Upper lobe of right lung (tissue), 1 donor: ENCODE results near the gene GABRD. TPM values are rescaled to one million over a fixed set of nuclear protein-coding genes. Genes with fewer than 3 reads are reported as not detected.

ENCODE experiments used
- ATAC-seq: fragments of 200-7000 bp; cut with Tn5 transposase; one replicate; pipeline ENCODE4 v1.9.1; 2020; ENCODE audit warnings: mild to moderate bottlenecking, moderate library complexity
- DNase-seq: peaks from one replicate; pipeline ENCODE4 v3.0.0-alpha.2; 2020
- H3K27ac ChIP-seq: fragments of 200-600 bp; one replicate; pipeline ENCODE4 v1.8.0; 2022
- H3K27me3 ChIP-seq: fragments of 200-600 bp; one replicate; pipeline ENCODE4 v1.8.0; 2022; ENCODE audit warnings: mild to moderate bottlenecking
- H3K36me3 ChIP-seq: fragments of 200-600 bp; one replicate; pipeline ENCODE4 v1.8.0; 2022
- H3K4me1 ChIP-seq: fragments of 200-600 bp; one replicate; pipeline ENCODE4 v1.8.0; 2022
- H3K4me3 ChIP-seq: fragments of 200-600 bp; one replicate; pipeline ENCODE4 v1.8.0; 2022; ENCODE audit warnings: mild to moderate bottlenecking
- H3K9me3 ChIP-seq: fragments of 200-600 bp; one replicate; pipeline ENCODE4 v1.8.0; 2022
- intact Hi-C: fragments of 100-400 bp; cut with DNase I; formaldehyde crosslinking; loops from one replicate; pipeline ENCODE4 v1.11.0; 2022
- total RNA-seq: library from RNA; stranded (reverse); fragmentation: NEBNext Ultra II Directional; extraction: Animal tissue kit (Norgen Biotek cat#: 25700); gene quantifications from one replicate; pipeline ENCODE4 v1.2.1, GENCODE V29; 2021
- TF ChIP-seq, protein P1 (sequence below): fragments of 200-600 bp; IDR thresholded peaks from one replicate; pipeline ENCODE4 v1.8.0; 2022; ENCODE audit warnings: antibody characterized with exemption
- donor health status: DM: no; HTN: yes; CAD: no; lungs with severe emphysema.

Gene GABRD
- total RNA-seq, 1 donor from 2014 or later = 2.9 TPM

- H3K9me3 ChIP-seq = no peaks in the 10 kb centered on the region
- no peak for DNase-seq
- no peak overlapping the region for H3K4me3 ChIP-seq
- H3K27ac ChIP-seq = no peak overlapping the region
- H3K4me1 ChIP-seq = no peaks in the 10 kb centered on the region
- no peak for ATAC-seq
- TF ChIP-seq, protein P1, sequence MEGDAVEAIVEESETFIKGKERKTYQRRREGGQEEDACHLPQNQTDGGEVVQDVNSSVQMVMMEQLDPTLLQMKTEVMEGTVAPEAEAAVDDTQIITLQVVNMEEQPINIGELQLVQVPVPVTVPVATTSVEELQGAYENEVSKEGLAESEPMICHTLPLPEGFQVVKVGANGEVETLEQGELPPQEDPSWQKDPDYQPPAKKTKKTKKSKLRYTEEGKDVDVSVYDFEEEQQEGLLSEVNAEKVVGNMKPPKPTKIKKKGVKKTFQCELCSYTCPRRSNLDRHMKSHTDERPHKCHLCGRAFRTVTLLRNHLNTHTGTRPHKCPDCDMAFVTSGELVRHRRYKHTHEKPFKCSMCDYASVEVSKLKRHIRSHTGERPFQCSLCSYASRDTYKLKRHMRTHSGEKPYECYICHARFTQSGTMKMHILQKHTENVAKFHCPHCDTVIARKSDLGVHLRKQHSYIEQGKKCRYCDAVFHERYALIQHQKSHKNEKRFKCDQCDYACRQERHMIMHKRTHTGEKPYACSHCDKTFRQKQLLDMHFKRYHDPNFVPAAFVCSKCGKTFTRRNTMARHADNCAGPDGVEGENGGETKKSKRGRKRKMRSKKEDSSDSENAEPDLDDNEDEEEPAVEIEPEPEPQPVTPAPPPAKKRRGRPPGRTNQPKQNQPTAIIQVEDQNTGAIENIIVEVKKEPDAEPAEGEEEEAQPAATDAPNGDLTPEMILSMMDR = no peak
- no peaks in the 10 kb centered on the region for H3K27me3 ChIP-seq
- intact Hi-C loops = no loop called here
- H3K36me3 ChIP-seq = no peaks in the 10 kb centered on the region
Measured at GRCh38 chr1:1972976-1973715, 46.0 kb upstream of the GABRD start.

DNA sequence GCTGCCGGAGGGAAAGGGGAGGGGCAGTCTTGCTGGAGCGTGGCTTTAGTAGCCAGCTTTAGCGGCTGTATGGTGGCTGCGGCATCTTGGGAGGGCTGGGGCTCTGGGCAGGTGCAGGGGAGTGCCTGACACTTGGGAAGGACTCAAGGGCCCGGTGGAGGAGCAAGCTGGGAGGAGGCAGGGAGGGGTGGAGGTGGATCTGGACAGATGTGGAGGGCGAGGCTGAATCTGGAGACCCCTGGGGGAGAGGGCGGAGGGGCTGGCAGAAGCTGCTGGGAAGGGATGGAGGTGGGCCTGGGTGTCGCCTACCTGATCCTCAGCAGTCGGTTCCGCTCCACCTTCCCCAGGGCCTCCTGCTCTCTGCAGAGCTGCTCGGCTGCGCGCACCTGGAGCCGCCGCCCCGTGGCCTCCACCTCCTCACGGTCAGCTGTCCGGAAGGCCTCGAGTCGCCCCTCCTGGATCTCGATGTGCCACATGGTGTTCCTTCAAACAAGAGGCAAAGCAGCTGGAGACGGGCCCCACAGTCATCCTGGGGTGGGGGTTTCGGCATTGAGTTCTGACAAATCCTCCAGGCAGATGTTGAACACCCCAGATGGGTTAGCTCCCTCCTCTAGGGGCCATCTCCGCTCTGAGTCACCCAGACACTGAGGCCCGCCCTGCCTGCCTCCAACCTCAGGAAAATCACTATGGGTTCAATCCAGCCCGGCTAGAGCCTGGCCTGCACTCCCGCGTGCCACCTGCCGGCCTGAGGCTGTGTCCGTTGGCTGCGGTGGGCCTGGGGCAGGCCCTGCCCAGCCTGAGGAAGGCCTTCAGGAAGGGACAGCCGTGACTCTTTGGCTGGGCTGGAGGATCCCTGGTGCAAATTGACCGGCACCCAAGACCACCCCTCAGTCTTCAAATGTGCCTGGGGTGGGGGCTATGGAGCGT lies 45.2 kb upstream of the GABRD start:
- Histone ChIP-seq H3K27me3 (no peaks in the 10 kb centered on the region), H3K4me1 (no peaks in the 10 kb centered on the region), H3K9me3 (no peaks in the 10 kb centered on the region), H3K27ac (no peak overlapping the region), H3K36me3 (no peaks in the 10 kb centered on the region), H3K4me3 (no peak overlapping the region)
- ATAC-seq = no peak
- TF ChIP-seq, protein P1 = no peak
- intact Hi-C loops = no loop called here
- DNase-seq = no peak

DNA sequence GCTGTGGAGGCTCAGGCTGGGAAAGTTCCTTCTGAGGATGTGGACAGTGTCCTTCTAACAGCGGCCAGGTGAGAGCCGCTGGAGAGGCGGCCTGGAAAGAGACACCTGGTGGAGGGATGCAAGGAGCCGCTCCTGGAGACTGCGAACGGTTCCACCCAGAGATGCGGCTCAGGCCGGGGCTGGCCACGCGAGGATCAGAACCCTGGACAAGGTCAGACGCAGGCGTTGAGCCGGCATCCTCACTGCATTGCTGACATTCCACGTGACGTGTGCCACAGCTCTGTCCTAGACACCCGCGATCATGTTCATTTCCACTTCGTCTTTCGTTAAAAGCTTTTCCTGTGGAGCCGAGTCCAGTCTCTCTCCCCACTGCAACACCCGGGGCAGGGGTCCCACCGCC lies 44.3 kb upstream of the GABRD start:
- ATAC-seq = no peak
- no peaks in the 10 kb centered on the region for H3K9me3 ChIP-seq
- TF ChIP-seq, protein P1 = no peak
- H3K27ac ChIP-seq = no peak overlapping the region
- no peaks in the 10 kb centered on the region for H3K27me3 ChIP-seq
- intact Hi-C loops = no loop called here
- no peaks in the 10 kb centered on the region for H3K36me3 ChIP-seq
- H3K4me1 ChIP-seq = no peaks in the 10 kb centered on the region
- H3K4me3 ChIP-seq = no peak overlapping the region
- DNase-seq = no peak

- DNase-seq (no peak), ATAC-seq (no peak)
- no peaks in the 10 kb centered on the region for H3K4me1 ChIP-seq
- no peaks in the 10 kb centered on the region for H3K36me3 ChIP-seq
- no peak overlapping the region for H3K4me3 ChIP-seq
- intact Hi-C loops = no loop called here
- no peak overlapping the region for H3K27ac ChIP-seq
- TF ChIP-seq, protein P1 = no peak
- no peaks in the 10 kb centered on the region for H3K27me3 ChIP-seq
- H3K9me3 ChIP-seq = no peaks in the 10 kb centered on the region
Measured at GRCh38 chr1:1975535-1975934, 43.6 kb upstream of the GABRD start.

DNA sequence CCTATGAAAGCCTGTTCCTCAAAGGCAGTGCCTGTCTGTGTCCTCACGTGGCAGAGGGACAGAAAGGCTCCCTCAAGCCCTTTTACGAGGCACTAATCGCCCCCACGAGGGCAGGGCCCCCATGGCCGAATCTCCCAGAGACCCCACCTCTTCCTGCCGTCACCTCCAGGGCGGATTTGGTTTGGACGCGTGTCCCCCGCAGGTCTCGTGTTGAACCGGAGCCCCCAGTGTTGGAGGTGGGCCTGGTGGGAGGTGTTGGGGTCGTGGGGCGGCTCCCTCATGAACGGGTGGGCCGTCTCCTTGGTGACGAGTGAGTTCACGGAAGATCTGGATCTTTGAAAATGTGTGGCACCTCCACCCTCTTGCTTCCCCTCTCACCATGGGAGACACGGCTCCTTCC lies 43.1 kb upstream of the GABRD start:
- Histone ChIP-seq H3K27me3 (no peaks in the 10 kb centered on the region), H3K27ac (no peak overlapping the region), H3K36me3 (no peaks in the 10 kb centered on the region), H3K4me3 (no peak overlapping the region), H3K4me1 (no peaks in the 10 kb centered on the region), H3K9me3 (no peaks in the 10 kb centered on the region)
- DNase-seq (no peak), ATAC-seq (no peak)
- intact Hi-C loops = no loop called here
- TF ChIP-seq, protein P1 = no peak
